PC-9 (cell line): ENCODE results near the gene MAGI3.

Experiments
- EZH2 ChIP-seq: fragments of 200-600 bp; sonication (generic); IDR thresholded peaks from 2 replicates; pipeline ENCODE4 v1.8.0; 2017; ENCODE audit warnings: antibody characterized with exemption, low read depth
- TF ChIP-seq, protein P1 (sequence below): fragments of 200-600 bp; sonication (generic); conservative IDR thresholded peaks from 2 replicates; pipeline ENCODE4 v1.6.1; 2017; ENCODE audit warnings: mixed run types, antibody characterized with exemption, mild to moderate bottlenecking, moderate library complexity

DNA sequence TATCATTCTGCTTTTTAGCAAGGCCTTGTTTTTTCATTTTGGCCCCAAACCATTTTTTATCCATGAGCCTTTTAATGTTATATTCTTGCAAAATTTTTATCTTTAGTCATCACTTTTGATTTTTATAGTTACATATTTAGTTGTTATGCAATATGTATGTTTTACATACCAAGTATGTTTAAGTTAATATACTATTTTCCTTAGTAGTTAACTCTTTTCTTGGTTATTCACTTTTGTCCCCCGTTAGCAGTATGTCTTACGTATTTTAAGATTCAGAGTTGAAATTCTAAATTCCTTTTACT lies 44.5 kb downstream of the MAGI3 start:
- TF ChIP-seq EZH2: no peak
- TF ChIP-seq, protein P1, sequence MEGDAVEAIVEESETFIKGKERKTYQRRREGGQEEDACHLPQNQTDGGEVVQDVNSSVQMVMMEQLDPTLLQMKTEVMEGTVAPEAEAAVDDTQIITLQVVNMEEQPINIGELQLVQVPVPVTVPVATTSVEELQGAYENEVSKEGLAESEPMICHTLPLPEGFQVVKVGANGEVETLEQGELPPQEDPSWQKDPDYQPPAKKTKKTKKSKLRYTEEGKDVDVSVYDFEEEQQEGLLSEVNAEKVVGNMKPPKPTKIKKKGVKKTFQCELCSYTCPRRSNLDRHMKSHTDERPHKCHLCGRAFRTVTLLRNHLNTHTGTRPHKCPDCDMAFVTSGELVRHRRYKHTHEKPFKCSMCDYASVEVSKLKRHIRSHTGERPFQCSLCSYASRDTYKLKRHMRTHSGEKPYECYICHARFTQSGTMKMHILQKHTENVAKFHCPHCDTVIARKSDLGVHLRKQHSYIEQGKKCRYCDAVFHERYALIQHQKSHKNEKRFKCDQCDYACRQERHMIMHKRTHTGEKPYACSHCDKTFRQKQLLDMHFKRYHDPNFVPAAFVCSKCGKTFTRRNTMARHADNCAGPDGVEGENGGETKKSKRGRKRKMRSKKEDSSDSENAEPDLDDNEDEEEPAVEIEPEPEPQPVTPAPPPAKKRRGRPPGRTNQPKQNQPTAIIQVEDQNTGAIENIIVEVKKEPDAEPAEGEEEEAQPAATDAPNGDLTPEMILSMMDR: no peak
